Astrocyte (in vitro differentiated cells and primary cell): Measurements from ENCODE around the gene NRARP.

ENCODE experiments used
- EZH2 ChIP-seq: IDR thresholded peaks from 2 replicates; pipeline ENCODE4 v1.6.1; 2012; ENCODE audit warnings: mild to moderate bottlenecking, low read length, inconsistent platforms; ENCODE audit not compliant: insufficient read depth
- TF ChIP-seq, protein P1 (sequence below): IDR thresholded peaks from 2 replicates; pipeline ENCODE4 v1.5.1; 2011; ENCODE audit warnings: low read depth, mild to moderate bottlenecking, inconsistent platforms, low read length, moderate library complexity; ENCODE audit not compliant: insufficient read depth

- TF ChIP-seq, protein P1, sequence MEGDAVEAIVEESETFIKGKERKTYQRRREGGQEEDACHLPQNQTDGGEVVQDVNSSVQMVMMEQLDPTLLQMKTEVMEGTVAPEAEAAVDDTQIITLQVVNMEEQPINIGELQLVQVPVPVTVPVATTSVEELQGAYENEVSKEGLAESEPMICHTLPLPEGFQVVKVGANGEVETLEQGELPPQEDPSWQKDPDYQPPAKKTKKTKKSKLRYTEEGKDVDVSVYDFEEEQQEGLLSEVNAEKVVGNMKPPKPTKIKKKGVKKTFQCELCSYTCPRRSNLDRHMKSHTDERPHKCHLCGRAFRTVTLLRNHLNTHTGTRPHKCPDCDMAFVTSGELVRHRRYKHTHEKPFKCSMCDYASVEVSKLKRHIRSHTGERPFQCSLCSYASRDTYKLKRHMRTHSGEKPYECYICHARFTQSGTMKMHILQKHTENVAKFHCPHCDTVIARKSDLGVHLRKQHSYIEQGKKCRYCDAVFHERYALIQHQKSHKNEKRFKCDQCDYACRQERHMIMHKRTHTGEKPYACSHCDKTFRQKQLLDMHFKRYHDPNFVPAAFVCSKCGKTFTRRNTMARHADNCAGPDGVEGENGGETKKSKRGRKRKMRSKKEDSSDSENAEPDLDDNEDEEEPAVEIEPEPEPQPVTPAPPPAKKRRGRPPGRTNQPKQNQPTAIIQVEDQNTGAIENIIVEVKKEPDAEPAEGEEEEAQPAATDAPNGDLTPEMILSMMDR, result no peak
- no peak for TF ChIP-seq EZH2
These were observed 26.2 kb downstream of the NRARP start for GRCh38 chr9:137275588-137276472.
